Mesenchymal stem cell (in vitro differentiated cells and primary cell): ENCODE measurements around the gene HES1.
"Not testable (repeated sequence)": the region's sequence is repeated elsewhere in the genome, so short reads cannot be mapped to it uniquely, and the experiment has no call there.

ENCODE experiments used
- DNase-seq: peaks from one replicate; pipeline ENCODE4 v3.0.0-alpha.2; 2013
- H2AFZ ChIP-seq: one replicate; pipeline ENCODE4 v1.6.1; 2013; ENCODE audit warnings: low read depth, mild to moderate bottlenecking, control low read depth, inconsistent platforms, low read length, moderate library complexity
- H2AK5ac ChIP-seq: 2 replicates; pipeline ENCODE4 v1.6.1; 2013; ENCODE audit warnings: low read length, moderate library complexity, mild to moderate bottlenecking, inconsistent platforms; ENCODE audit not compliant: severe bottlenecking
- H2BK120ac ChIP-seq: one replicate; pipeline ENCODE4 v1.6.1; 2013; ENCODE audit warnings: low read depth, mild to moderate bottlenecking, inconsistent platforms, low read length, moderate library complexity
- H2BK12ac ChIP-seq, 2 experiments: one replicate each; pipeline ENCODE4 v1.6.1; 2013; ENCODE audit warnings: inconsistent platforms in 2 of 2, low read length in 2 of 2, mild to moderate bottlenecking in 2 of 2, moderate library complexity in 2 of 2, control low read depth in 1 of 2
- H2BK15ac ChIP-seq: one replicate; pipeline ENCODE4 v1.6.1; 2013; ENCODE audit warnings: mild to moderate bottlenecking, low read depth, inconsistent platforms; ENCODE audit not compliant: poor library complexity, severe bottlenecking
- H2BK5ac ChIP-seq: 2 replicates; pipeline ENCODE4 v1.6.1; 2013; ENCODE audit warnings: low read depth, mild to moderate bottlenecking, low read length, control low read depth, inconsistent platforms; ENCODE audit not compliant: poor library complexity, severe bottlenecking
- H3K14ac ChIP-seq, 2 experiments: one replicate each; pipeline ENCODE4 v1.6.1; 2013; ENCODE audit warnings: inconsistent platforms in 2 of 2, low read length in 2 of 2, control low read depth in 1 of 2, mild to moderate bottlenecking in 1 of 2, moderate library complexity in 1 of 2
- H3K18ac ChIP-seq, 2 experiments: one replicate each; pipeline ENCODE4 v1.6.1; 2013; ENCODE audit warnings: inconsistent platforms in 2 of 2, low read length in 2 of 2, control low read depth in 1 of 2, low read depth in 1 of 2, mild to moderate bottlenecking in 1 of 2
- H3K23ac ChIP-seq, 2 experiments: one replicate each; pipeline ENCODE4 v1.6.1; 2013; ENCODE audit warnings: inconsistent platforms in 2 of 2, low read length in 2 of 2, mild to moderate bottlenecking in 2 of 2, moderate library complexity in 2 of 2, control low read depth in 1 of 2
- H3K27ac ChIP-seq: 2 replicates; pipeline ENCODE4 v1.5.1; 2013; ENCODE audit warnings: mild to moderate bottlenecking, moderate library complexity, low read length, control low read depth, inconsistent platforms; ENCODE audit not compliant: poor library complexity, severe bottlenecking
- H3K27me3 ChIP-seq, 2 experiments: 2 replicates each; pipeline versions ENCODE4 v1.6.1 to v1.7.0; 2013; ENCODE audit warnings: low read length in 2 of 2, mild to moderate bottlenecking in 2 of 2, moderate library complexity in 2 of 2, control low read depth in 1 of 2, inconsistent platforms in 1 of 2; ENCODE audit not compliant: control insufficient read depth in 1 of 2, insufficient read depth in 1 of 2
- H3K36me3 ChIP-seq, 2 experiments: 2 replicates each; pipeline versions ENCODE4 v1.6.1 to v1.7.0; 2013; ENCODE audit warnings: low read length in 2 of 2, control low read depth in 1 of 2, inconsistent platforms in 1 of 2, low read depth in 1 of 2, mild to moderate bottlenecking in 1 of 2; ENCODE audit not compliant: insufficient read depth in 2 of 2, control insufficient read depth in 1 of 2
- H3K4ac ChIP-seq, 2 experiments: one replicate each; pipeline ENCODE4 v1.6.1; 2013; ENCODE audit warnings: inconsistent platforms in 2 of 2, low read length in 2 of 2, mild to moderate bottlenecking in 2 of 2, moderate library complexity in 2 of 2, control low read depth in 1 of 2, low read depth in 1 of 2
- H3K4me1 ChIP-seq: 2 replicates; pipeline ENCODE4 v1.6.1; 2013; ENCODE audit warnings: low read depth, low read length, control low read depth; ENCODE audit not compliant: control insufficient read depth, insufficient read depth
- H3K4me2 ChIP-seq: 2 replicates; pipeline ENCODE4 v1.6.1; 2013; ENCODE audit warnings: low read length, mild to moderate bottlenecking, inconsistent platforms; ENCODE audit not compliant: poor library complexity, severe bottlenecking
- H3K4me3 ChIP-seq, 2 experiments: 2 replicates each; pipeline versions ENCODE4 v1.5.1 to v1.7.0; 2013; ENCODE audit warnings: low read length in 2 of 2, mild to moderate bottlenecking in 2 of 2, control low read depth in 1 of 2, low read depth in 1 of 2; ENCODE audit not compliant: insufficient read depth in 1 of 2
- H3K79me1 ChIP-seq: replicated peaks from 2 replicates; pipeline ENCODE4 v1.6.1; 2013; ENCODE audit warnings: mild to moderate bottlenecking, control low read depth, low read length, inconsistent platforms; ENCODE audit not compliant: poor library complexity, severe bottlenecking
- H3K9ac ChIP-seq: 2 replicates; pipeline ENCODE4 v1.7.0; 2013; ENCODE audit warnings: mild to moderate bottlenecking, low read length, moderate library complexity
- H3K9me3 ChIP-seq: 2 replicates; pipeline ENCODE4 v1.7.0; 2013; ENCODE audit warnings: mild to moderate bottlenecking, low read length; ENCODE audit not compliant: control insufficient read depth
- H4K8ac ChIP-seq: one replicate; pipeline ENCODE4 v1.6.1; 2013; ENCODE audit warnings: inconsistent platforms, mild to moderate bottlenecking, low read length, moderate library complexity
- H4K91ac ChIP-seq: one replicate; pipeline ENCODE4 v1.6.1; 2013; ENCODE audit warnings: mild to moderate bottlenecking, low read length, inconsistent platforms
- WGBS: methylation state at CpG from one replicate; pipeline ENCODE4 v1.1.7; 2013; ENCODE audit warnings: mixed read lengths; 5-methylcytosine and 5-hydroxymethylcytosine counted together

The HES1 gene

DNA sequence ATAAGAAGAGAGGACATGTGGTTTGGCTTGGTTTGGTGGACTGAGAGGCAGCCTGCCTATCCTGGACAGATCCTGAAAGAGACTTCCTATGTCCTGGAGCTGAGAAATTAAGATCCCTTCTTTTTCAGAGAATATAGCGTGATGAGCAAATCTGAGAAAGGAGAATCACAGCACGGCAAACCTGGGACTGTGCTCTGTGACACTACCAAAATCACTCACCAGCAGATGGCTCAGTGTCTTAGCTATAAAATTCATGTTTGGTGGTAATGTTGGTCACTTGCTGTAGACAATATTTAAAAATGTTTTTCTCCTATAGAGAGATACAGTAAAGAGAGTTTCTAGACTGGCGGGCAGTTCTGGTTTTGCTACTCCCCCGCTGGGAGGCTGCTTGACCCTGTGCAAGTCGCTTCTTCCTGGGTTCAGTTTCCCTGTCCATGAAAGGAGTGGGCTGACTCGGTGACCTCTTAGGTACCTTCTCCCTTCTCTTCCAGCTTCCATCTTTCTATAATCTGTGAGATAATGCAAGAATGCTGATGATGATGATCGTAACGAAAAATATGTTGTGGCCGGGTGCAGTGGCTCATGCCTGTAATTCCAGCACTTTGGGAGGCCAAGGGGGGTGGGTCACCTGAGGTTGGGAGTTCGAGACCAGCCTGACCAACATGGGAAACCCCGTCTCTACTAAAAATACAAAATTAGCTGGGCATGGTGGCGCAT, 7.6 kb upstream of the HES1 start:
- 83% methylated on average over 12 of the region's 12 CpGs for WGBS
- H3K4me1 ChIP-seq, result peaks cover 24% of the 10 kb centered on the region
- no peaks in the 10 kb centered on the region for H3K9me3 ChIP-seq

DNA sequence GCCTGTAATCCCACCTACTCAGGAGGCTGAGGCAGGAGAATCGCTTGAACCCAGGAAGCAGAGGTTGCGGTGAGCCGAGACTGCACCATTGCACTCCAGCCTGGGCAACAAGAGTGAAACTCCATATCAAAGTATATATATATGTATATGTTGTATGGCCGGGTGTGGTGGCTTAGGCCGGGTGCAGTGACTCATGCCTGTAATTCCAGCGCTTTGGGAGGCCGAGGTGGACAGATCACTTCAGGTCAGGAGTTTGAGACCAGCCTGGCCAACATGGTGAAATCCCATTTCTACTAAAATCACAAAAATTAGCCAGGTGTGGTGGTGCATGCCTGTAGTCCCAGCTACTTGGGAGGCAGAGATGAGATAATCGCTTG, 7.0 kb upstream of the HES1 start:
- H4K8ac ChIP-seq, H3K36me3 ChIP-seq, H3K18ac ChIP-seq, H2AK5ac ChIP-seq, H2AFZ ChIP-seq, H2BK12ac ChIP-seq, H3K4me3 ChIP-seq, H3K27ac ChIP-seq, H3K9ac ChIP-seq, H2BK15ac ChIP-seq, H2BK120ac ChIP-seq, H3K79me1 ChIP-seq, H3K4me2 ChIP-seq, H2BK5ac ChIP-seq, H3K23ac ChIP-seq, DNase-seq, H3K4ac ChIP-seq, H4K91ac ChIP-seq, H3K9me3 ChIP-seq, H3K14ac ChIP-seq: not testable (repeated sequence)
- WGBS, result 80% methylated on average over 7 of the region's 8 CpGs
- Histone ChIP-seq H3K4me1 (peaks cover 27% of the 10 kb centered on the region), H3K27me3 (peaks cover 19 to 76% of the 10 kb centered on the region in 2 experiments)

More for the DNA sequence above, 7.6 kb upstream of the HES1 start:
- H2AFZ ChIP-seq, result no peak overlapping the region
- H2AK5ac ChIP-seq, result no peak overlapping the region
- no peak overlapping the region for H4K8ac ChIP-seq
- H3K4ac ChIP-seq, result no peak overlapping the region
- H2BK5ac ChIP-seq, result no peak overlapping the region
- H3K23ac ChIP-seq, result no peak overlapping the region
- H3K36me3 ChIP-seq, result no peaks in the 10 kb centered on the region
- H3K14ac ChIP-seq, result no peak overlapping the region
- H3K18ac ChIP-seq, result no peak overlapping the region
- peaks cover 19 to 72% of the 10 kb centered on the region in 2 experiments for H3K27me3 ChIP-seq
- no peaks in the 10 kb centered on the region for H3K79me1 ChIP-seq
- DNase-seq, result no peak
- no peak overlapping the region for H3K4me2 ChIP-seq
- H2BK120ac ChIP-seq, result no peak overlapping the region
- H2BK12ac ChIP-seq, result no peak overlapping the region
- no peak overlapping the region for H3K9ac ChIP-seq
- no peak overlapping the region for H4K91ac ChIP-seq
- no peak overlapping the region for H3K27ac ChIP-seq
- H3K4me3 ChIP-seq, result no peak overlapping the region
- H2BK15ac ChIP-seq, result no peak overlapping the region

DNA sequence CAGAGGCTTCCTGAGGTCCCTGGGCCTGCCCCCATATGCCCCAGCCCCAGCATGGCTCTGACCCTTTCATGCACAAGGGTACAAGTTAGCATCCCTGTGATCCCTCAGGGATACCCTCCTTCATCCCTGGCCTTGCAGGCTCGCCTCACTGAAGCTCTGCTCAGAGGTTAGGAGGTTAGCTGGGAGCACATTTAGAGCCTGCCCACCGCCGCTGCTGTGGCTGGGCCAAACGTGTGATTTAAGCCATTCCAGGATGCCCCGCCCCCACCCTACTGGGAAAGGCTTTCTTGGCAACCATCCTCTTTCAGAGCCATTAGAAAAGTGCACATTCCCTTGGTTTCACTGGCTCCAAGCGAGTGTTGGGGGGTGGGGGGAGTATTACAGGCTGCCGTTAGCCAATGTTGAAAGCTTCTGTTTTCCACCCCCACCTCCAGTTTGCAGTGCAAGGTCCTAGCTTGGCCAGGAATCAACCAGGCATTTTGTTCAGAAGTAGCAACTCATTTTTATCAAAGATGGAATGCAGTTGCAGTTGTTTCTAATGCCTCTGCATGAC, 6.3 kb upstream of the HES1 start:
- H2AK5ac ChIP-seq, result peak overlapping the region; percentile 72
- H4K8ac ChIP-seq, result no peak overlapping the region
- H3K9me3 ChIP-seq, result no peaks in the 10 kb centered on the region
- H3K27me3 ChIP-seq, result peaks cover 19 to 71% of the 10 kb centered on the region in 2 experiments
- H3K36me3 ChIP-seq, result no peaks in the 10 kb centered on the region
- no peak overlapping the region for H2BK120ac ChIP-seq
- peak overlapping the region in 1 of 2 experiments; percentile 75 for H2BK12ac ChIP-seq
- peak overlapping the region; percentile 57 for H4K91ac ChIP-seq
- H3K4ac ChIP-seq, result no peak overlapping the region
- 11% methylated on average over 6 of the region's 7 CpGs for WGBS
- H3K9ac ChIP-seq, result no peak overlapping the region
- no peaks in the 10 kb centered on the region for H3K79me1 ChIP-seq
- peaks cover 27% of the 10 kb centered on the region for H3K4me1 ChIP-seq
- H3K4me3 ChIP-seq, result no peak overlapping the region
- peak; percentile 72 for DNase-seq
- peak overlapping the region in 1 of 2 experiments; percentile 78 for H3K14ac ChIP-seq
- H2BK5ac ChIP-seq, result no peak overlapping the region
- H2AFZ ChIP-seq, result no peak overlapping the region
- H3K27ac ChIP-seq, result no peak overlapping the region
- no peak overlapping the region for H2BK15ac ChIP-seq
- no peak overlapping the region for H3K4me2 ChIP-seq
- H3K23ac ChIP-seq, result no peak overlapping the region
- H3K18ac ChIP-seq, result peak overlapping the region; percentile 25 to 40

DNA sequence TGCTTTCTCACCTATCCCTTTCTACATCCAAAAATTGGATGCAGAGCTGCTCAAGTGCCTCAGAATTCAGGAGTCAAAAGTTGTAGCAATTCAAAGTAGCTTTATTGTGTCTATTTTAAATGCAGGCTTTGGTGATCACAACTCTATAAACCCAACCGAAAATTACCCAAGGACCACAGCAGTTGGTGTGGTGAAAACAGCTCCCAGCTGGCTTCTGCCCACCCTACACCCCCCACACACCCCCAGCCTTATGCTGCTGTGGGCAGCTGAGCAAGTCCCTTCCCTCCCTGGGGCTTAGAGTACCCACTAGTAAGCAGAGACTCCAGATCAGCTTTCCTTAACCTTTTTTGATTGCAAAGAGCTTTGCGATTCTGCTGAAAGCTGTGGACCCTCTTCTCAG, 5.8 kb upstream of the HES1 start:
- no peak overlapping the region for H3K27ac ChIP-seq
- H3K14ac ChIP-seq, result no peak overlapping the region
- H4K91ac ChIP-seq, result no peak overlapping the region
- no peaks in the 10 kb centered on the region for H3K9me3 ChIP-seq
- peaks cover 19 to 70% of the 10 kb centered on the region in 2 experiments for H3K27me3 ChIP-seq
- H3K4me2 ChIP-seq, result no peak overlapping the region
- H3K4me1 ChIP-seq, result peaks cover 27% of the 10 kb centered on the region
- no peak overlapping the region for H4K8ac ChIP-seq
- no peak overlapping the region for H2BK5ac ChIP-seq
- H3K4me3 ChIP-seq, result no peak overlapping the region
- H3K23ac ChIP-seq, result no peak overlapping the region
- WGBS, result 98% methylated on average over 2 of the region's 2 CpGs
- H2AK5ac ChIP-seq, result peak overlapping the region; percentile 72
- H3K36me3 ChIP-seq, result no peaks in the 10 kb centered on the region
- peak overlapping the region; percentile 75 for H2BK12ac ChIP-seq
- H2AFZ ChIP-seq, result no peak overlapping the region
- H3K4ac ChIP-seq, result no peak overlapping the region
- no peak overlapping the region for H3K9ac ChIP-seq
- DNase-seq, result no peak
- no peak overlapping the region for H2BK15ac ChIP-seq
- no peaks in the 10 kb centered on the region for H3K79me1 ChIP-seq
- peak overlapping the region; percentile 40 to 72 for H3K18ac ChIP-seq
- peak overlapping the region; percentile 77 for H2BK120ac ChIP-seq
